Measurements from ENCODE around the gene HM13. TPM values are rescaled to one million over a fixed set of nuclear protein-coding genes. Genes with fewer than 3 reads are reported as not detected.

Gene HM13
- total and polyA plus RNA-seq, 2 of the 13 experiments (the other 11 are each of a cell fraction or from before 2014, with no cell fraction given) = 118 to 243 TPM

GRCh38 chr20:31605902-31606803 lies 91.9 kb downstream of the HM13 start (continued):
- no peak for TF ChIP-seq ZKSCAN5 (CRISPR knock-in tag; IDR thresholded peaks at IDR 0.05)
- TF ChIP-seq HNF4G (IDR thresholded peaks at IDR 0.05; ENCODE audit: borderline replicate concordance, low read depth, low read length) = no peak
- TF ChIP-seq HNF4G (CRISPR knock-in tag; IDR thresholded peaks at IDR 0.05; ENCODE audit: borderline replicate concordance, low read depth) = no peak
- peak; percentile 9; the same call in 1 of the 2 replicates for TF ChIP-seq HDAC2 (CRISPR knock-in tag; IDR thresholded peaks at IDR 0.05)
- TF ChIP-seq HOXA9 (CRISPR knock-in tag; IDR thresholded peaks at IDR 0.05; ENCODE audit: borderline replicate concordance) = peak; percentile 89; the same call in 1 of the 2 replicates
- TF ChIP-seq ZNF644 (CRISPR knock-in tag; IDR thresholded peaks at IDR 0.05; ENCODE audit: low read depth) = no peak
- TF ChIP-seq FIP1L1 (IDR thresholded peaks at IDR 0.05; ENCODE audit: borderline replicate concordance, insufficient read depth, low read depth, low read length) = peak; percentile 82; the same call in 1 of the 2 replicates

GRCh38 chr20:31606804-31607639 lies 92.8 kb downstream of the HM13 start:
- peaks cover 44% of the 10 kb centered on the region for H3K79me2 ChIP-seq (ENCODE audit: insufficient read depth, low read length)
- peak overlapping the region; percentile 81 to 99 (median 95) for H3K4me3 ChIP-seq (replicated peaks in 1 of 3; ENCODE audit: insufficient read depth in 1 of 3, low read depth in 2 of 3, low read length in 3 of 3)
- ATAC-seq (peak; percentile 18), DNase-seq (ENCODE audit: low spot score) (peak; percentile 99), FAIRE-seq (peak; percentile 81)
- no peaks in the 10 kb centered on the region for H3K9me3 ChIP-seq (ENCODE audit: low read length)
- H3K9ac ChIP-seq (ENCODE audit: insufficient read depth, low read depth, low read length) = peak overlapping the region; percentile 99
- H4K20me1 ChIP-seq (ENCODE audit: insufficient read depth, low read length) = peaks cover 19% of the 10 kb centered on the region
- H3K27ac ChIP-seq (ENCODE audit: extremely low read length, insufficient read depth, low read length) = peak overlapping the region; percentile 98
- ChIA-PET CTCF (ENCODE audit: low intra/inter-chr PET ratio, low total read pairs) (no interaction called here), POLR2A (interaction anchor here (0.9 to 13.6 kb wide), 16 partner anchors 11 to 132 kb away, joined by 3 to 1427 read pairs (median 16); partner anchors contain the start of genes BCL2L1 and TPX2)
- no TSS peak for BruUV-seq (replicated peaks)
- no peak overlapping the region for H2AFZ ChIP-seq (ENCODE audit: low read length)
- no peaks in the 10 kb centered on the region; a peak in 1 of 5 replicates for H3K27me3 ChIP-seq (ENCODE audit: control insufficient read depth in 1 of 2, insufficient read depth in 2 of 2, low read length in 2 of 2)
- H3K4me2 ChIP-seq (ENCODE audit: low read depth, low read length) = peak overlapping the region; percentile 94
- peaks cover 68% of the 10 kb centered on the region for H3K4me1 ChIP-seq (ENCODE audit: insufficient read depth, low read length)
- H3K36me3 ChIP-seq (replicated peaks in 1 of 2; ENCODE audit: control insufficient read depth in 1 of 2, insufficient read depth in 2 of 2, low read length in 2 of 2) = peaks cover 0 to 5% of the 10 kb centered on the region in 2 experiments; a peak in 4 of 5 replicates
- in situ Hi-C loops (cut with HindIII; ENCODE audit: extremely low pct_ligation_motif_present, low pct_unique_long_range_greater_than_20kb) (no loop called here), intact Hi-C loops (cut with micrococcal nuclease; ENCODE audit: unreplicated experiment) (loop anchor here (5.0 kb wide), 1 partner anchor 115 kb away; the partner anchor contains the start of gene BCL2L1)
- WGBS (ENCODE audit: low lambda C conversion rate) = 3% methylated on average over 8 of the region's 8 CpGs
- TF ChIP-seq GPN1 (CRISPR knock-in tag; IDR thresholded peaks at IDR 0.05; ENCODE audit: borderline replicate concordance) (0 out of 2 replicates have a peak, but pooled peaks have one; percentile 70), CSRNP2 (CRISPR knock-in tag; conservative IDR thresholded peaks at IDR 0.05; ENCODE audit: low read depth) (no peak), HES4 (CRISPR knock-in tag; IDR thresholded peaks at IDR 0.05; ENCODE audit: borderline replicate concordance) (peak; percentile 86; the same call in 1 of the 2 replicates), ZNF720 (CRISPR knock-in tag; IDR thresholded peaks at IDR 0.05) (no peak; the same call in 1 of the 2 replicates), ZBTB3 (CRISPR knock-in tag; IDR thresholded peaks at IDR 0.05; ENCODE audit: borderline replicate concordance, low read depth) (no peak), MTA1 (CRISPR knock-in tag; IDR thresholded peaks at IDR 0.05; ENCODE audit: borderline replicate concordance) (no peak), NFKB2 (CRISPR knock-in tag; IDR thresholded peaks at IDR 0.05; ENCODE audit: borderline replicate concordance) (peak; percentile 42; the same call in 1 of the 2 replicates), ZFP90 (CRISPR knock-in tag; IDR thresholded peaks at IDR 0.05; ENCODE audit: borderline replicate concordance) (peak; percentile 21; the same call in 1 of the 2 replicates), ZNF232 (CRISPR knock-in tag; IDR thresholded peaks at IDR 0.05; ENCODE audit: borderline replicate concordance) (no peak; the same call in none of the 2 replicates), FOXJ3 (CRISPR knock-in tag; IDR thresholded peaks at IDR 0.05; ENCODE audit: borderline replicate concordance) (no peak), KDM3A (CRISPR knock-in tag; IDR thresholded peaks at IDR 0.05; ENCODE audit: low read depth) (peak; percentile 82; the same call in 1 of the 2 replicates), KDM5B (CRISPR knock-in tag; IDR thresholded peaks at IDR 0.05; ENCODE audit: borderline replicate concordance) (peak; percentile 88)

Data from HepG2 (cell line).